ENCODE measurements around the gene ADAMTS9.

ADAMTS9 gene

GRCh38 chr3:64483467-64483866 lies 204.3 kb downstream of the ADAMTS9 start:
- no peak for DNase-seq

- DNase-seq: no peak
These were observed 212.8 kb downstream of the ADAMTS9 start for GRCh38 chr3:64475037-64475436.

- DNase-seq: no peak
These were observed 214.3 kb downstream of the ADAMTS9 start for GRCh38 chr3:64473466-64473865.

- no peak for DNase-seq
These were observed 217.4 kb downstream of the ADAMTS9 start for GRCh38 chr3:64470436-64470835.

- no peak for DNase-seq
These were observed 220.4 kb downstream of the ADAMTS9 start for GRCh38 chr3:64467255-64467944.

Data from NCI-H748 treated with DMSO at 0.1 percent for 48 hours (cell line).